GM19025 (cell line): ENCODE data around the gene ASCC3.
A peak's percentile ranks its signal among the peaks of the same experiment; 100 is the strongest.

Source experiments
- ATAC-seq: cut with Tn5 transposase; IDR thresholded peaks from one replicate; pipeline ENCODE4 v1.9.1; 2021; ENCODE audit warnings: mild to moderate bottlenecking, low read depth, moderate library complexity; ENCODE audit not compliant: unreplicated experiment

The ASCC3 gene

DNA sequence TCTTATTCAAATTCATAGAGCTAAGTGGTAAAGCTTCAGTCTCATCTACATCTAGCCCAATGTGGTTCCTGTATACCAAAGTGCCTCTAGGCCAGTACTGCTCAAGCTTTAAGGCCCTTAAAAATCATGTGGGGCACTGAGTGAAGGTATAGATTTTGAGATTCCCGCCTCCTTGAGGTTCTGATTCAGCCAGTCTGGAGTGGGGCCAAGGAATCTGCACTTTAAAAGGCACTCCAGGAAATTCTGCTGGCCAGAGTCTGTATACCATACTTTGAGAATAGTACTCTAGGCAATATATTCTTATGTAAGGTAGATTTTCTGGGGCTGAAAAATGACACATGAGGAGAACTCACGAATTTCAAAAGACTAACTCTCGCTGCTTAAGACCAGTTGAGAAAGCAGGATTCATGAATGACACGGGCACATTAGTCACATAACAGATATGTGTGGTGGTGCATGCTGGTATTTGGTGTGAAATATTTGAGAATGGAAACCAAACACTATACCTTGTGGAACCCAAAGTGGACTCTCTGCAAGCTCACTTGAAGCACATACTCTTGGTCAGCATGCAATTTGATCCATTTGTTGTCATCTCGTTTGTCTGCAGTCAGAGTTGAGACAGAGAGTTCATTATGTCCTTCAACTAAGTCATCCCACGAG lies 368.8 kb downstream of the ASCC3 start:
- ATAC-seq, result no peak

DNA sequence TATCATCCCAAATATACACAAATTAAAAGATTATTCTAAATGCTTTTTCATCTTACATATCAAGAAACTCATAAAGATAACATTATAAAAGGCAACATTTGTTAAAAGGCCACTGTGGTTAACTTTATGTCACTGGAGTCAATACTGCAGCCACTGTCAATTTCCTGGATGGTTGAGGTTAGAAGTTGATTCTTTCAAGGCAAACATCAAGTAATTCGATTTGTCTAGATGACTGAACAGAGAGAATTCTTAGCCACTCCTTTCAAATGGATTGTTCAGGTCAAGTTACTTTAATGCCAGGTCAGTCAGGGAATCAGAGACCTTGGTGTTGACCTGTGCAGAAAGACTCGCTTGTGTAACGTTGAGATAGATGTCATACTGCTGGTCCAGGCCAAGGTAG lies 372.0 kb downstream of the ASCC3 start:
- no peak for ATAC-seq

DNA sequence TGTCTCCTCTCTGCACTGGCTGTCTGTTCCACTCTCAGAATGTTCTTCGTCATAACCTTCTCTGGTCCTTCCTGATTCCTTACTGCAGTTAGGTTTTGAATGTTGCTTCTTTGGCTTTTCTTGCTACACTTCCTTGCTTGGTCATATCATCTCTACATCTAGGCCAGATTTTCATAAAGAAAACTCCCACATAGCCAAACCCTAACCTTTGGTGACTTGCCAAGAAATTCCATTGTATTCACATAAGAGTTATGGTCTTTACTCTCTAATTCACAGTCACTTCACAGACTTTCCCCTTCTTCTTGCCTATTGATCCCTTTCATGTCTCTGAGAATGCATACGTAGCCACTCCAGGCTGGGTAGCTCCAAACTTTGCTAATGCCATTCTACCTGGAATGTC lies 374.5 kb downstream of the ASCC3 start:
- ATAC-seq, result no peak

DNA sequence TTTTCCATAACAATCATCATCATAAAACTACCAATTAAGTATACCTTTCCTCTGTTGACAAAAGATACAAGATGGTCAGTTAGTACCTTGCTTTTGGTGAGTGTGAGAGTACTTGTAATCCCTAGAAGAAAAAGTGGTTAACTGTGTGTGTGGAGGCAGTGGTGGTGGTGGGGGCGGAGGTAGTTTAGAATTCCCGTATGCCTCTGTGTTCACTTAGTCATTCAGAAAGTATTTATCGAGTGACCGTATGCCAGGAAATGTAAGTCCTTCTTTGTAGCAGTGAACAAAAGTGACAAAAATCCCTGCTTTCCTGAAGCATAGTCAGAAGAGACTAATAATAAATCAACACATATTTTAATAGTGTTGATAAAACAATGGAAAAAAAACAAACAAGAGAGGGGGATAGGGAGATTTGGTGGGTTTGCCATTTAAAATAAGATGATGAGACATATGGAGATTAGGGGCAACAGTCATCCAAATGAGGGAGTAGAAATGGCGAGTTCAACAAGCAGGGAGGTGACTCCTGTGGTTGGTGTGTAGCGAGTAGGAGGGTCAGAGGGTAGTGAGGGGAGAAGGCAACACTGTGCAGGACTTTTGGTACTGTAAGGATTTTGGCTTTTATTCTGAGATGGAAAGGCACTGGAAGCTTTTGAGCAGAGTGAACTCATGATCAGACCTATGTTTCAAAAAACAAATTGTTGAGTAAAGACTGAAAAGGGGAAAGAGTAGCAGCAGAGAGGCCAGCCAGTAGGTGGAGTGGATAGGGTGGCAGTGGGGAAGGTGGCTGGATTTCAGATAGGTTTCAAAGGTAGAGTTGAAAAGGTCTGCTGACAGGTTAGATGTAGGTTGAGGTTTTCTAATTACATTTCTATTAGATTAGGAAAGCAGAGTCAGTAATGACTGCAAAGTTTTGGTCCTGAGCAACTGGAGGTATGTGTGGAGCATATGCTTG lies 376.1 kb downstream of the ASCC3 start:
- ATAC-seq, result peak; percentile 58

DNA sequence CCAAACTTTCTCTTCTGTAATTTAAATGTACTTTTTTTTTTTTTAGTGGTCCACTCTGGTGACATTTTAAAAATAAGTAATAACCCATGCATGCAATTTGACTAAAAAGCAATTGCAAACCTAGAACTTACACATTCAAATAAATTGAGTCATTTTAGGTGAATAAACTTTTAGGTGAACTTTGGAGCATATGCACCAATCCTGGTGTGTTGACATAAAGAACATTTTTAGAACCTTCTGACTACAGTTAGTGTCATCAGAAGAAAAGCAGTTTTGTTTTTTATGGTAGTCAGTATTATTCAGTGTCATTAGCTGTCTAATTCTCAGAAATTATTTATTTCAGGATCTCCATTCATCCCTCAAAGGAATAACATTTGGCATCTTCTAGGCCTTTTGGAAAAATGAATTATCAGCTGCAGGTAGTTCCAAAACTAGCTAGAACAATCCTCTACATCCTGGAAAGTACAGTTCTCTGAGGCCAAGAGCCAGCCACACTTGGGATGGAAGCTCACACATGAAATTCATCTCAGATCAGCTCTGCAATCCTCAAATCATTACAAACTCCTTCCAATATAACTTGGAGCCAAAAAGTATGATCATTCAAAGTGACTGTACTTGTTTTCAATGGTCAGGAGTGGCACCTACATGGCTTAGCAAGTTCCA lies 378.0 kb downstream of the ASCC3 start:
- no peak for ATAC-seq

DNA sequence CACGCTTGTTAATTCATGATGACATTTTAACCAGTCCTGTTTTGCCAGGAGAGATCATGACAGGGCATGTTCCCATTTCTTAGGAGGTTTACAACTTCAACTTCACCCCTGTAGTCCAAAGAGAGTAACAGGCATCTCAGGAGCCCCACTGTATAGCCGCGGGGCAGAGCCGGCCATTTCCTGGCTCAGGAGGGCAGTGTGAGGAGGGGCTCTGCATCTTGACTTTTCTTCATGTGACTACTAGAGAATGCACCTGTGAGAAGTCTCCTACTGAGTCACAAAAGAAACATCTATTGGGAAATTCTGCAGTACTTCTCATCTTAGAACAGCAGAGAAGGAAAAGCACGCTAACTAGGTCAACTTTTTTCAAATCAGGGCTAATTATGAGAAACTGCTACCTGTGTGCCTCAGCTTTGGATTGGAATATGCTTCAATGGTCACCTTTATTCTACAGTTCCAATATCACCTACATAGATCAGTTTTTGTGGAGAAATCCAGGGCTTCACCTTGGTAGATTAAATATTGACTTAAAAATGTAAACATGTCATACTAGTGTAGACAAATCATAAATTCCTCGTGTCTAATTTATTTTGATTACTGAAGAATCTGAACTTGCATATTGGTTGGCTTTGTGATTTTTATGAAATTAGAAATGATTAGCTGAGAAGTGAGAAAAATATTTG lies 387.8 kb downstream of the ASCC3 start:
- no peak for ATAC-seq

DNA sequence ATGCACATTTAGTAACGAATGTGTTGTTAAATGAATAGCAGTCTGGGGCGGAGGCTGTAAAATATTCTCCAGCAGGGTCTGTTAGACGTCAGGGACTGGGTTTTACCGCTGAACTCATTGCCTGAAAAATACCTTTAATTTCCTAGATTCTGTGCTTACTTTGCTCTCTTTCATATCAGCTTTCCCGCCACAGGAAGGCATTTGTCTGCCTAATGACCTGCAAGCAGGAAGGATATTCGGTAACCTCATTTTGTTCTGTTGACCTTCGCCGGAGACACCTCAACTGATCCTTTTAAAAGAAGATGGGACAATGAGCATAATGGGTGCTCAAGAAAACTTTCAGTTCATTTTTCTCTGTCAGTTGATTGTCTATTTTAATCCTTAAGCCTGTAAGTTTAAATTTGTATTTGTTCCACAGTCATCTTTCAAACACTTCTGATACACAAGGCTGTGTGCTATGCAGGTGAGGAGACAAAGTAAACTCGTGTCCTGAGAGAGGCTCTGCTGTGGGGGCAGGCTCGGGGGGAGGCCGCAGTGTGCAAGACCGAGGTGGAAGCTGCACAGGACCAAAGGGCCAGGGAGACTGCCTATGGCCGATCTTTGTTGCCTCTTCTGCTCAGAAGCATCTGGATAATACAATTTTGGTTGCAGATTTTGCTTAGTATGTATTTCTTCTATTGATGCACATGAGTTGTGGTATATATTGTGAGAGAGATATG lies 389.0 kb downstream of the ASCC3 start:
- no peak for ATAC-seq

DNA sequence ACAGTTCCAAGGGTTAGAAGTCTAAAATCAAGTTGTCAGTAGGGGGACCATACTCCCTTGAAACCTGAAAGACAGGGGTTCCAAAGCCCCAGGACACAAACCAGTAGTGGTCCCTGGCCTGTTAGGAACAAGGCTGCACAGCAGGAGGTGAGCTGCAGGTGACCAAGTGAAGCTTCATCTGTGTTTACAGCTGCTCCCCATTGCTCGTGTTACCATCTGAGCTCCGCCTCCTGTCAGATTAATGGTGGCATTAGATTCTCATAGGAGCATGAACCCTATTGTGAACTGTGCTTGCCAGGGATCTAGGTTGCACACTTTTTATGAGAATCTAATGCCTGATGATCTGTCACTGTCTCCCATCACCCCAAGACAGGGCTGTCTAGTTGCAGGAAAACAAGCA lies 391.1 kb downstream of the ASCC3 start:
- no peak for ATAC-seq

DNA sequence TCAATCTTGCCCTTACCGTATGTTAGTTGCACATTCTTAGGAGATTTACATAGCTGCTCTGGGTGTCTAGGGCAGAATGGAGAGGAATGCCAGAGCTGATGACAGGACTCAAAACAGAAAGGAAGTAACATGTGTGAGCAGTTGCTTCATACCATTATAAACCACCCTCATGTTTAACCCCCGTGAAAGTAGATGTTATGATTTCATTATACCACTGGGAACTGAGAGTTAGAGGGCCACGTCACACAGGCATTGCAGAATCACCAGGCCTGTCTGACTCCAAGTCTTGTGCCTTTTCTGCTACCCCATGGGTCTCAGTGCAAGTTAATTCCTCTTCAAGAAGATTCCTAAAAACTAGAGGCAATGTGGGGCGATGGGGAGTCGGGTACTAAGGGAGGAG lies 392.9 kb downstream of the ASCC3 start:
- no peak for ATAC-seq

DNA sequence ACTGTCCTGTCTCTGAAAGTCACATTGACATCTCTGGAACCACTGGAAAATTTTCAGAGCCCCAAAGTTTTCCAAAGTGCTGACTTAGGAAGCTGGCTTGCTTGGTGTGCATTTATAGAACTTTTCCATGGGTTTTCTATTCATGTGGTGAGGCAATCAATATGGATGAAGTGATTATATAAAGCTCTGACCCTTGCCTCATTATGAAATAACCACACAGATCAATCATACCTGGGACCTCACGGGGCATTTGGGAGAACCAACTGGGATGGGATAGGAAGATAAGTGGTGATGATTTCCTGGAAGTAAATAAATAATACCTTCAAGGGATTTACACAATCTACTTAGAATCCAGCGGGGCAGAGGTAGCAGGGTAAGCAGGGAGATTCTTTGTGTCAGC lies 393.5 kb downstream of the ASCC3 start:
- ATAC-seq, result no peak

DNA sequence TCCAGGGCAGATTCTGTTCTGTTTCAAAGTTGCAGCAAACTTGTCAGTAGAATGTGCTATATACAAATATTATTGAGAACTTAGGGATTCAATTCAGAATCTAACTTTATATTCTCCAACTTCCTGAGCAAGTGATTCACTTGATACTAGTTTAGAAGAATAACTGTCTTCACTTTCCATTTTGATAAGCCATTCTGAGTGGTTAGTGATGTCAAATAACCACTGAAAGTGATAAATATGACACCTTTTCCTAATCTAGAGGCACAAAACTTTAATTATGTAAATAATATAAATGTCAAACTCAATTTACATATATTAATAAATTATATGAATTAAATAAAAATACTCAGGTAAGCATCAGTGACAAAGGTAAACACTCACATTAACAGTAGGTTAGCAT lies 395.9 kb downstream of the ASCC3 start:
- no peak for ATAC-seq

DNA sequence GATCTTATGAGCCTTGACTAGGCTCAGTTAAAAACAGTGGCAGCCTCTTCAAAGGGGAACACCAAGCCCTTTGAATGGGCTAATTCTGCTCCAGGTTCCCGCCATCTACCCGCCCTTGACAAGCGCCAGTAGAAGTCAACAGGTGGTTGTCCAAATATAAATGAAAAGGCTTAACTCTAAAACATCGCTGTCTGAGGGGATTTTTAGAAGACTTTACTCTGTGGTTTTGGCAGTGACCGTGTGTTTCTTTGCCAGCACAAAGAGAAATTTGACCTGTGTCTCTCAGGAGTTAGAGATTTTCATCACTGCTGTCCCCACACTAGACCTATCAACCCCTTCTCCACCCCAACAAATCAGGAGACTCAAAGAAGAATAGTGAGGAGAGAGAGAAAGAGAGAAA lies 396.7 kb downstream of the ASCC3 start:
- ATAC-seq, result no peak

DNA sequence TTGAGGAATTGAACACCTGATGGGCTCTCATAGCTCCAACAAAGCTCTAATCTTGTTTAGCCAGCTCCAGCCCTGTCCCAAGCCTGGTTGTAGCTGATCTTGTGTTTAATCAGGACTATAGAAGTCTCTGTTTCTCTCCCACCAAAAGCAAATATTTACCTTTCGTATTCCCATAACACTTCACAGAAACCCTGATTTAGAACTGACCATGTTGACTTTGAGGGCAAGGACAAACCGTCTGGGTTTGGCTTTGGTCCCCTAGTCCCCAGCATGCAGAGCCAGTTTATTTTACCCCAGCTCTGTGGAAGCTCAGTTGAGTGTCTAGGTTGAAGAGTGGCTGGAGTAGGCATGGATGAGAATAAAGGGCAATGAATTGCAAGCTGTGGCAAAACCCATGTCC lies 398.4 kb downstream of the ASCC3 start:
- ATAC-seq, result no peak

DNA sequence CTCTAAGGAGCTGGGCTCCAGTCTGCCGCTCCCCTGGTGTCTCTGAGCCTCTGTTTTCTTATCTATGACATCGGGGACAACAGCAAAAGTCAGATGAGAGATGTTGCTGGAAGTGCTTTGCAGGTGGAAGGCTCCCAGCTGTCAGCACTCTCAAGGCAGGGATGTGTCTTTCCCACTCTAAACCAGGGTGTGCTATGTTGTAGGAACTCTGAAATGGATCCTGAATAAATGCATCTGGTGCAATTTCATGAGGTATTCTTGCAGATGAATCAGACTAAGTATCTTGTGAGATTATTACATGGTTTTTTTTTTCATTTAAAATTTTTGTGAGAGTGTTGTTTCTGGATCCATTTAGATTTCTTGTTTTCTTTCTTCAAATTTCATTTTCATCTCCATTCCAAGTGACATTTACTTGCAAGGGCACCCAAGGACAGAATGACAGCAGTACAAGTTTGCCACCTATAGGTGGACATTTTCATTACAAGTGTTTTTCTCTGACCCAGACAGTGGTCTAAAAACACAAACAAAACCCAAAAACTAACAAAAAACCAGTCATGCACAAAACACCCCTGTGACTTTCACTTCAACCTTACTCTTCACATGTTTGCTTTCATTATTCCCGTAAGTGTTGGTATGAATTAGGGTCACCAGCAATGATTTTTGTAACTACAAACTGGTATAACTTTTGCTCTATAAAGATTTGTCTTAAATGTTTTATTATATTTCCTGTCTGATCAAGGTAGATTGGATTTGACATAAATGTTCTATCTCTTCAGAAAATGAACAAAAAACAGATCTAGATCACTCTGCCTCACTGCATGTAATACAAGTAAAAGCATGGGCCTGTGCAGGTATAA lies 401.7 kb downstream of the ASCC3 start:
- peak; percentile 29 for ATAC-seq

DNA sequence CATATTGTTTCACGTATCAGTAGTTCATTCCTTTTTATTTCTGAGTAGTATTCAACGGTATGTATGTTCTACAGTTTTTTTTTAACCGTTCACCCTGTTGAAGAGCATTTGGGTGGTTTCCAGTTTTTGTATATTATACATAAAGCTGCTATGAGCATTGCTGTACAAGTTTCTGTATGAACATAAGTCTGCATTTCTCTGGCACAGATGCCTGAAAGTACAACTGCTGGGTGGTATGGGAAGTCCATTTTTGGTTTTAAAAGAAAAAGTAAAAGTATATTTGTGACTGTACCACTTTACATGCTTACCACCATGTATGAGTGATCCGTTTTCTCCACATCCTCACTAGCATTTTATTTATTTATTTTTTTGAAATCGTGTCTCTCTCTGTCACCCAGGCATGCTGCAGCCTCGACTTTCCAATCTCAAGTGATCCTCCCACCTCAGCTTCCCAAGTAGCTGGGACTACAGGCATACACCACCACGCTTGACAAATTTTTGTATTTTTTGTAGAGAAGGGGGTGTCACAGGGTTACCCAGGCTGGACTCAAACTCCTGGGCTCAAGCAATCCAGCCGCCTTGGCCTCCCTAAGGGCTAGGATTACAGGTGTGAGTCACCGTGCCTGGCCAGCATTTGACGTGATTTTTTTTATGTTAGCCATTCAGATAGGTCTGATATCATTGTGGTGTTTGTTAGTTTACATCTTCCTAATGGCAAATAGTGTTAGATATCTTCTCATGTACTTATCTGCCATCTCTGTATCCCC lies 405.4 kb downstream of the ASCC3 start:
- ATAC-seq, result peak; percentile 63

DNA sequence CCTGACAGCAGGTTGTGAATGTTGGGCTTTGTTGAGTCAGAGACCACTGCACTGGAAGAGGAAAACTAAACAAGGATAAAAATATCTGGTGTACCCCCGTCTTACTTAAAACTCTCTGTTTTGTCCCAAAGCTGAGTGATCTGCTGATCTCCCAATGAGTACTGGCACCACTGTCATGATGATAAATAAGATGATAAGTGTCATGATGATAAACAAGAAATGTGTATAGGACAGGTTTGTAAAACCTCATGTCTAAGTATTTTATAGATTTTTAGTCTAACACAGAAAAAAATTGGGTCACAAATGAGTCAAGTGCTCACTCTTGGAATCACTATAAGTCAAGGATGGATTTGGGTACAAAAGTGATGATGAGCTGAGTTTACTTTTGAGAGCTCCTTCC lies 407.9 kb downstream of the ASCC3 start:
- no peak for ATAC-seq

DNA sequence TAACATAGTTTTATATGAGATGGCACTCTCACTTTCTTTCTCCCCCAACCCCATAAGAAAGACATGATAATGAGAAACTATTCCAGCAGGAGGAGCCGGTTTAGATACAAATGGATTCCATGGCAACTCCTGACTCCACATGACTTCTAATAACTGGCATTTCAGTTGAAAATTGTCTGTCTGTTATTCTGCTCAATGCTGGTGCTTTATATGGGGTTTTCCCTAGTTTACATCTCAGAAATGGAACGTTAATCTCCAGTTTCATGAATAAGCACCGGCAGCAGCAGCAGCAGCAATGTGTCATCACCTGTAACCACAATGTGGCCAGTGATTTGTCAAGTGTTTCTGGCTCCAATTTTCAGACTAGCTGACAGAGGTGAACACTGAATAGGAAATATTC lies 408.5 kb downstream of the ASCC3 start:
- peak; percentile 82 for ATAC-seq

DNA sequence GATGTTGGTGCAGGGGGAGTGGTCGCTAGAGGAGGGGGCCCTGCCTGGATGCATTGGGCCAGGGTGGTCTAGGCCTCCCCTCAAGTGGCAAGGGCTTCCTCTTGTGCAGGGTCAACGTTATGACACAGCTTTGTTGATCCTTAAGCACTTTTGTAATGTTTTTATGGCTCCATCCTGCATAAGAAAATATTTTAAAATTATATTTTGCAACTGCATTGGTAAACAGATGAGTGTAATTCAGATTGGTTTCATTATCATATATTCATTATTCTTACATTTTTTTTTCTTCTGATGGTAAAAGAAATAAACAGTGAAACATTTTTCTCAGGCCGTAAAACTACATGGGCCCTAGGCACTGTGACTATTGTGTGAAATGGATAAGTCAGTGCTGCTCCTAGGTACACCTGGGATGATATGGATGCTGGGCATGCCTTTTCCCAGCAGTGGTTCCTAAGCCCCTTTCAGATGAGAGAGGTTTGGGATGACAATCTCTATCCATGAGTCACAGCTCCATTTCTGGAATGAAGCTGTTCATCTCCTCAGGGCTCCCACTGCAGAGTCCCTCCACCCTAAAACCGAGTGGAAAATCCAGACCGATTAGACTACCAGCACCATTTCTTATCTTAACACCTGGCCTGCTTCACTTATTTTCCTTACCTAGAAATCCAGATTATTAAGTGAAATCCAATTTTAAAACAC lies 410.6 kb downstream of the ASCC3 start:
- no peak for ATAC-seq
